Natural killer cell treated with Interleukin-12 subunit alpha and Interleukin-12 subunit beta and Interleukin-15 and Interleukin-18, amount 100 ng/mL, for 72 hours (primary cell): Measurements from ENCODE around the gene ZNF221. TPM values are rescaled to one million over a fixed set of nuclear protein-coding genes. Genes with fewer than 3 reads are reported as not detected.
A peak's percentile ranks its signal among the peaks of the same experiment; 100 is the strongest.

Experiments
- ATAC-seq, 2 donors: fragments of 150-1000 bp; cut with Tn5 transposase in 1 of 2; sonication (Bioruptor Pico), chemical (Tn5 transposase) in 1 of 2; 2 replicates each; pipeline ENCODE4 v1.10.0; 2021
- DNase-seq: peaks from one replicate; pipeline ENCODE4 v3.0.0; 2022; ENCODE audit warnings: low spot score
- H3K27ac Mint-ChIP-seq, 2 donors: 1 replicate in 1 of 2; 2 replicates in 1 of 2; pipeline ENCODE4 v1.8.0; 2022; ENCODE audit warnings: mixed read lengths in 2 of 2, mild to moderate bottlenecking in 1 of 2, moderate library complexity in 1 of 2
- H3K27me3 Mint-ChIP-seq, 2 donors: 1 replicate in 1 of 2; 2 replicates in 1 of 2; pipeline ENCODE4 v1.8.0; 2022; ENCODE audit warnings: mixed read lengths in 2 of 2
- H3K36me3 Mint-ChIP-seq: one replicate; pipeline ENCODE4 v1.8.0; 2022; ENCODE audit warnings: mixed read lengths
- H3K4me1 Mint-ChIP-seq, 2 donors: 1 replicate in 1 of 2; 2 replicates in 1 of 2; pipeline ENCODE4 v1.8.0; 2022; ENCODE audit warnings: low read depth in 2 of 2, mixed read lengths in 2 of 2, mild to moderate bottlenecking in 1 of 2
- H3K4me3 Mint-ChIP-seq: one replicate; pipeline ENCODE4 v1.8.0; 2022; ENCODE audit warnings: mixed read lengths
- H3K9me3 Mint-ChIP-seq: 2 replicates; pipeline ENCODE4 v1.8.0; 2022; ENCODE audit warnings: mixed read lengths
- total RNA-seq, 2 donors: library from RNA; stranded (reverse); gene quantifications; one replicate each; pipeline ENCODE4 v1.2.3, GENCODE V29; 2022

The ZNF221 gene
- total RNA-seq: 1 to 10 TPM; 3.7 to 5.1 TPM

- Mint-ChIP-seq H3K36me3 (peaks cover 62% of the 10 kb centered on the region), H3K27me3 (peaks cover 22 to 39% of the 10 kb centered on the region in 2 donors), H3K4me3 (peak within 1 kb of the TSS; percentile 99), H3K4me1 (peaks cover 9 to 13% of the 10 kb centered on the region in 2 donors), H3K27ac (peak within 1 kb of the TSS; percentile 78 to 88), H3K9me3 (peaks cover 21% of the 10 kb centered on the region)
- ATAC-seq: peak; percentile 90 to 98
- peak; percentile 91 for DNase-seq
These were observed at the start of gene ZNF221 for GRCh38 chr19:43950834-43951645. ZNF221 (plus strand) TSS chr19:43951228; CDS start chr19:43962727, 11,499 bp downstream.

DNA sequence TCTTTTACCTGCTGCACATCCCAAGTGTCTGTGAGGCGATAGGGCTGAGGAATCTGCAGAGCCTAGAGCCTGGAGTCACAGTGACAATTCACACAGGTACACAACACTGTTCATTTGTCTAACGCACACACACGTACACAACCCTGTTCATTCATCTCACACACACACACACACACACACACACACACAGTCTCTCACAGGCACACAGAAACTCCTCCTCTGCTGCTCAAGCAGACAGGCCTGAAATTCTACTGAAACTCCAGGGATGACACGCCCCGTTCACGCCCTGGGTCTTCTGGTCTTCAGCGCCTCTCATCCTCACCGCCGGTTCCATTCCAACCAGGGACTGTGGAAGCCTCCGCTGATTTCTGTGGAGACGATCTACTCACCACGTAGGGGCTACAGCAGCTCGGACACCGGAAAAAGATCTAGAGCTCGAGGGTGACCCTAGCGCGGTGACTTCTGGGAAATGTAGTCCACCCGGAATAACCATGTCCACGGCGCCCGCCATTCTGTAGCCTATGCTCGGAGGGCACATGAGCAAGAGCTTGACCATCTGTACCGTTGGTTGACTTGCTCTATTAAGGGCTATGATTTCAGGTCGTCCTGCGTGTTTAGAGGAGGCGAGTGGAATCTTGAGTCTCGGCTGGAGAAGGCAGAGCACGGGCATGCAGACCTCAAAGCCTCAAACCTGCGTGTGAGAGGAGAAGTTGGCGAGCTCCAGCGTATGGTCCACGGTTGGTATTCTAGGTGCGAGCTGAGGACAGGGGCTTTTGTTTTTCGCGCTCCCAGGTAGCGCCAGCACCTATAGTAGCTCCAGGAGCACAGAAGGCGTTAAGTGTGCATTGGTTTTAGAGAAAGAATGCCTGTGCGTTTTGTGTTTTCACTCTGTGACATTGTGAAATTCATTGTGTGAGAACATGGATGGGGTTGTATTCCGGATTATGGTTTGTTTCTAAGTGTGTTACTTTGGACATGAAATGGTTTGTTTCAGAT lies 49.3 kb upstream of the ZNF221 start:
- H3K27ac Mint-ChIP-seq: peak overlapping the region; percentile 50 to 83
- peaks cover 14 to 17% of the 10 kb centered on the region in 2 donors for H3K4me1 Mint-ChIP-seq
- H3K27me3 Mint-ChIP-seq: peaks cover 0 to 3% of the 10 kb centered on the region in 2 donors
- peak; percentile 80 for DNase-seq
- ATAC-seq: peak; percentile 87 to 99
- peak overlapping the region; percentile 94 for H3K4me3 Mint-ChIP-seq
- H3K36me3 Mint-ChIP-seq: peaks cover 63% of the 10 kb centered on the region
- H3K9me3 Mint-ChIP-seq: peaks cover 31% of the 10 kb centered on the region

GRCh38 chr19:43902399-43902798 lies 48.6 kb upstream of the ZNF221 start:
- Mint-ChIP-seq H3K36me3 (peaks cover 68% of the 10 kb centered on the region), H3K4me3 (peak overlapping the region; percentile 94), H3K27ac (peak overlapping the region in 1 of 2 donors; percentile 83), H3K27me3 (peaks cover 0 to 3% of the 10 kb centered on the region in 2 donors), H3K9me3 (peaks cover 35% of the 10 kb centered on the region), H3K4me1 (peaks cover 14 to 17% of the 10 kb centered on the region in 2 donors)
- DNase-seq: no peak
- no peak for ATAC-seq

DNA sequence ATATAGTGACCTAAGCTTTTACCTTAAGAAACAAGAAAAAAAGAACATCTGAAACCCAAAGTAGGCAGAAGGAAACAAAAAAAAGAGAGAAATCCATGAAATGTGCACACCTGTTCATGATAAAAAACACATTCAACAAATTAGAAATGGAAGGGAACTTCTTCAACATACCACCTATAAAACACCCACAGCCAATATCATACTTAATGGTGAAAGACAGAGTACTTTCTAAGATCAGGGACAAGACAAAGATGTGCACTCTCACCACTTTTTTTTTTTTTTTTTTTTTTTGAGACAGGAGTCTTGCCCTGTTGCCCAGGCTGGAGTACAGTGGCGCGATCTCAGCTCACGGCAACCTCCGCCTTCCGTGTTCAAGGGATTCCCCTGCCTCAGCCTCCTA lies 45.1 kb upstream of the ZNF221 start:
- no peak overlapping the region for H3K27ac Mint-ChIP-seq
- no peak overlapping the region for H3K4me3 Mint-ChIP-seq

GRCh38 chr19:43906774-43907173 lies 44.3 kb upstream of the ZNF221 start:
- no peak for DNase-seq
- H3K4me3 Mint-ChIP-seq: no peak overlapping the region
- H3K27ac Mint-ChIP-seq: no peak overlapping the region
- peaks cover 0 to 3% of the 10 kb centered on the region in 2 donors for H3K27me3 Mint-ChIP-seq
- ATAC-seq: no peak
- H3K36me3 Mint-ChIP-seq: peaks cover 70% of the 10 kb centered on the region
- peaks cover 48% of the 10 kb centered on the region for H3K9me3 Mint-ChIP-seq
- peaks cover 7 to 8% of the 10 kb centered on the region in 2 donors for H3K4me1 Mint-ChIP-seq

More for the DNA sequence above, 45.1 kb upstream of the ZNF221 start:
- Mint-ChIP-seq H3K27me3 (peaks cover 0 to 3% of the 10 kb centered on the region in 2 donors), H3K36me3 (peaks cover 72% of the 10 kb centered on the region), H3K9me3 (peaks cover 49% of the 10 kb centered on the region), H3K4me1 (peaks cover 14 to 16% of the 10 kb centered on the region in 2 donors)
- ATAC-seq: no peak
- DNase-seq: no peak

DNA sequence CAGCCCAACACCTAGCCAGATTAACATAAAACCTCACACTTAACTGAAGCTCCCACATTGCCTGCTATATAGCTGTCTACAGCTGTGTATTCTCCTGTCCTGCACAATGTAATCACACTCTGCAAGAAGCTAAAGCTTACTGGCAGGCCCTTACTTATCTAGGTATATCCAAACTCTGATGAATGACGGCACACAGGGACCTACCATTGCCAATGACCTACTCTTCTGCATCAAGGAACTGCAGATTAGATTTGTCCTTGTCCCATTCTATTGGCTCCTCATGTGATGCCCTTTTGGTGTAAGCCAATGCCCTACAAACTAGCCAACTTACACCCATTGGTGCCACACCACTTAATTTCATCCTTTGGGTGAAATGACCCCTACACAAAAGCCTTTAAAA lies 42.4 kb upstream of the ZNF221 start:
- Mint-ChIP-seq H3K27me3 (peaks cover 0 to 3% of the 10 kb centered on the region in 2 donors), H3K4me3 (no peak overlapping the region), H3K36me3 (peaks cover 80% of the 10 kb centered on the region), H3K9me3 (peaks cover 51% of the 10 kb centered on the region), H3K4me1 (no peaks in the 10 kb centered on the region), H3K27ac (no peak overlapping the region)
- DNase-seq (no peak), ATAC-seq (no peak)

GRCh38 chr19:43910884-43911283 lies 40.1 kb upstream of the ZNF221 start:
- DNase-seq (no peak), ATAC-seq (no peak)
- H3K4me3 Mint-ChIP-seq: no peak overlapping the region
- peaks cover 84% of the 10 kb centered on the region for H3K36me3 Mint-ChIP-seq
- peaks cover 0 to 3% of the 10 kb centered on the region in 2 donors for H3K27me3 Mint-ChIP-seq
- H3K9me3 Mint-ChIP-seq: peaks cover 51% of the 10 kb centered on the region
- no peak overlapping the region for H3K27ac Mint-ChIP-seq
- H3K4me1 Mint-ChIP-seq: peaks cover 0 to 2% of the 10 kb centered on the region in 2 donors

GRCh38 chr19:43913383-43913782 lies 37.6 kb upstream of the ZNF221 start:
- DNase-seq (no peak), ATAC-seq (no peak)
- Mint-ChIP-seq H3K4me3 (no peak overlapping the region), H3K4me1 (peaks cover 0 to 2% of the 10 kb centered on the region in 2 donors), H3K27ac (no peak overlapping the region), H3K36me3 (peaks cover 75% of the 10 kb centered on the region), H3K9me3 (peaks cover 40% of the 10 kb centered on the region), H3K27me3 (no peaks in the 10 kb centered on the region)

GRCh38 chr19:43914051-43914450 lies 37.0 kb upstream of the ZNF221 start:
- DNase-seq: no peak
- H3K9me3 Mint-ChIP-seq: peaks cover 38% of the 10 kb centered on the region
- H3K36me3 Mint-ChIP-seq: peaks cover 79% of the 10 kb centered on the region
- no peak overlapping the region for H3K27ac Mint-ChIP-seq
- H3K4me1 Mint-ChIP-seq: peaks cover 0 to 2% of the 10 kb centered on the region in 2 donors
- H3K27me3 Mint-ChIP-seq: no peaks in the 10 kb centered on the region
- ATAC-seq: no peak
- H3K4me3 Mint-ChIP-seq: no peak overlapping the region

GRCh38 chr19:43923875-43924274 lies 27.2 kb upstream of the ZNF221 start:
- no peak for DNase-seq
- H3K27me3 Mint-ChIP-seq: no peaks in the 10 kb centered on the region
- H3K27ac Mint-ChIP-seq: no peak overlapping the region
- peaks cover 3% of the 10 kb centered on the region for H3K9me3 Mint-ChIP-seq
- no peak overlapping the region for H3K4me3 Mint-ChIP-seq
- no peak for ATAC-seq
- H3K36me3 Mint-ChIP-seq: peaks cover 44% of the 10 kb centered on the region
- H3K4me1 Mint-ChIP-seq: no peaks in the 10 kb centered on the region

DNA sequence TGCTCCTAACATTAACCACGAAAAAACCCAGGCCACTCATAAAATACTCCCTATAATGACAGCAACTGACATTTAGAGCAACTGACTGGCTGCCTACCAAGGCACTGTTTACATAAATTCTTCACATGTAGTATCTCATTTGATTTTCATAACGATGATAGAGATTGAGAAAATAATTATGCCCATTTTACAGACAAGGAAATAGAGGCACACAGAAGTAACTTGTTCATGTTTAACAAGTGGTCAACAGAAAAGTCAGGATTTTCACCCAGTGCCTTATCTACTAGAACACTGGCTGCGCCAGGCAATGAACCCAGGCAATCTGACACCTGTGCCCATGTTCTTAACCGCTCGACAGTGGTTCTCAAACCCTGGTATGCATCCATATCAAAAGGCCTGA lies 22.2 kb upstream of the ZNF221 start:
- Mint-ChIP-seq H3K4me3 (no peak overlapping the region), H3K4me1 (peaks cover 5 to 6% of the 10 kb centered on the region in 2 donors), H3K36me3 (peaks cover 49% of the 10 kb centered on the region), H3K9me3 (no peaks in the 10 kb centered on the region), H3K27ac (no peak overlapping the region), H3K27me3 (no peaks in the 10 kb centered on the region)
- no peak for DNase-seq
- ATAC-seq: no peak

DNA sequence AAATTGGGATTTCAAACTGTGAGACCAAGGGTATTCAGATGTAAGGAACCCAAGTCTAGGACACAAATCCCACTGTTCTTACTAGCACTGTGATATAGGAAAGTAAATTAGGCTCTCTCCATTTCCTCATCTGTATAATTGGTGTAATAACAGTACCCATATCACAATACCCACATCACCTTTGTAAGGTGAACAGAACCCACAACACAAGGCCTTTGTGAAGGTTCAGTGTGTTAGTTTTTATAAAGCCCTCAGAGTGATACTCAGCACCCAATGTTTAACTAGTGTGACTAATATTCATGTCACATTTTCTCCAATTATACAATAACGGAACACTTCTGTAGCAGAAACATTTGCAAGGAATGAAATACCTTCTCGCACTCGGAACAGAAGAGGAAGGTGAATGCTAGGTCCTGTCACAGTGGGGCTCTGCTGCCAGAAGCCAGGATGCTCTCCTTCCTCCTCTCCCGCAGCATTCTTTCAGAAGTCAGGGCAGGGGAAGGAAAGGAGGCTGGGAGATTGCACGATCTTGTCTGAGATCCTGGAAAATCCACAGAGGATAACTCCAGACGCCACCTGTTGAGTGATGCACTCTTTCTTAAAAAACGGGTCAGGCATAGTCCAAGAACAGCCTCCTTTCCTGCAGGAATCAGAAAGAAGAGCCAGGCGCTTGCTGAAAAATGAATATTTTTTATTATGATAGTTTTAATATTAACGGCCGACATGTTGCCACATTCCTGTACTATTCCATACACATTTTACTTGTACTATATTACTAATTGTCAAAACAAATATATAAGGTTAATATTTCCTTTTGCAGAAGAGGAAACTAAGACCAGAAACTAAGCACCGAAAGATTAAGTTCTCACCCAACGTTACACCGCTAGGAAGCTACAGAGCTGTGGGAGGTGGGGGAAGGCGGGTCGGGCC lies 16.7 kb upstream of the ZNF221 start:
- peak overlapping the region; percentile 92 for H3K4me3 Mint-ChIP-seq
- H3K9me3 Mint-ChIP-seq: no peaks in the 10 kb centered on the region
- H3K27ac Mint-ChIP-seq: peak overlapping the region; percentile 78 to 90
- peaks cover 35% of the 10 kb centered on the region for H3K36me3 Mint-ChIP-seq
- ATAC-seq (no peak), DNase-seq (no peak)
- peaks cover 11 to 19% of the 10 kb centered on the region in 2 donors for H3K4me1 Mint-ChIP-seq
- peaks cover 10% of the 10 kb centered on the region in 2 donors for H3K27me3 Mint-ChIP-seq
